Activated CD4-positive, alpha-beta T cell treated with anti-CD3 and anti-CD28 coated beads, Interleukin-2, amount 10 ng/mL, durations not matched to agents 7 days and 5 days (primary cell): ENCODE data around the gene KLK1. TPM values are rescaled to one million over a fixed set of nuclear protein-coding genes. Genes with fewer than 3 reads are reported as not detected.
A peak's percentile ranks its signal among the peaks of the same experiment; 100 is the strongest.

Experiments
- CTCF ChIA-PET: fragments of 350-600 bp; sonication (Branson Sonifier 250); formaldehyde crosslinking; loops from one replicate; lab custom pipeline; 2021; ENCODE audit warnings: antibody characterized with exemption; lab: Charles Lee
- POLR2A ChIA-PET: fragments of 350-600 bp; sonication (Branson Sonifier 250); formaldehyde crosslinking; loops from one replicate; lab custom pipeline; 2021; ENCODE audit warnings: antibody characterized with exemption; lab: Charles Lee
- DNase-seq: peaks from one replicate; pipeline ENCODE4 v3.0.0-alpha.2; 2020
- H3K27ac Mint-ChIP-seq: one replicate; pipeline ENCODE4 v1.8.0; 2021; ENCODE audit warnings: mild to moderate bottlenecking, moderate library complexity, mixed read lengths
- H3K27me3 Mint-ChIP-seq: one replicate; pipeline ENCODE4 v1.8.0; 2021; ENCODE audit warnings: mixed read lengths
- H3K36me3 Mint-ChIP-seq: one replicate; pipeline ENCODE4 v1.8.0; 2021; ENCODE audit warnings: low read depth, mixed read lengths
- H3K4me1 Mint-ChIP-seq: one replicate; pipeline ENCODE4 v1.8.0; 2021; ENCODE audit warnings: mixed read lengths
- H3K4me3 Mint-ChIP-seq: one replicate; pipeline ENCODE4 v1.8.0; 2021; ENCODE audit warnings: mild to moderate bottlenecking, moderate library complexity, mixed read lengths
- H3K9me3 Mint-ChIP-seq: one replicate; pipeline ENCODE4 v1.8.0; 2021; ENCODE audit warnings: mixed read lengths
- total RNA-seq, 2 experiments: library from RNA; stranded (reverse); gene quantifications; one replicate each; pipeline ENCODE4 v1.2.3, GENCODE V29; 2021

KLK1 gene
- total RNA-seq, 2 experiments from 2014 or later, result 0.75 to 1.1 TPM

GRCh38 chr19:50799547-50799851 lies 24.1 kb downstream of the KLK1 start:
- no peak overlapping the region for H3K4me3 Mint-ChIP-seq
- peaks cover 31% of the 10 kb centered on the region for H3K36me3 Mint-ChIP-seq
- ChIA-PET POLR2A (no interaction called here), CTCF (no interaction called here)
- peaks cover 32% of the 10 kb centered on the region for H3K4me1 Mint-ChIP-seq
- no peak overlapping the region for H3K27ac Mint-ChIP-seq
- no peaks in the 10 kb centered on the region for H3K27me3 Mint-ChIP-seq
- no peak for DNase-seq
- H3K9me3 Mint-ChIP-seq, result no peaks in the 10 kb centered on the region

- CTCF ChIA-PET, result no interaction called here
- no peaks in the 10 kb centered on the region for H3K9me3 Mint-ChIP-seq
- no peak overlapping the region for H3K4me3 Mint-ChIP-seq
- H3K36me3 Mint-ChIP-seq, result peaks cover 29% of the 10 kb centered on the region
- no peaks in the 10 kb centered on the region for H3K27me3 Mint-ChIP-seq
- peaks cover 30% of the 10 kb centered on the region for H3K4me1 Mint-ChIP-seq
- POLR2A ChIA-PET, result no interaction called here
- DNase-seq, result no peak
- no peak overlapping the region for H3K27ac Mint-ChIP-seq
Observed at GRCh38 chr19:50798659-50799546, 24.7 kb downstream of the KLK1 start.

GRCh38 chr19:50797781-50798658 lies 25.6 kb downstream of the KLK1 start:
- Mint-ChIP-seq H3K9me3 (no peaks in the 10 kb centered on the region), H3K36me3 (peaks cover 23% of the 10 kb centered on the region), H3K27ac (no peak overlapping the region), H3K4me3 (no peak overlapping the region), H3K27me3 (no peaks in the 10 kb centered on the region), H3K4me1 (peaks cover 23% of the 10 kb centered on the region)
- POLR2A ChIA-PET, result no interaction called here
- CTCF ChIA-PET, result no interaction called here
- DNase-seq, result no peak

DNA sequence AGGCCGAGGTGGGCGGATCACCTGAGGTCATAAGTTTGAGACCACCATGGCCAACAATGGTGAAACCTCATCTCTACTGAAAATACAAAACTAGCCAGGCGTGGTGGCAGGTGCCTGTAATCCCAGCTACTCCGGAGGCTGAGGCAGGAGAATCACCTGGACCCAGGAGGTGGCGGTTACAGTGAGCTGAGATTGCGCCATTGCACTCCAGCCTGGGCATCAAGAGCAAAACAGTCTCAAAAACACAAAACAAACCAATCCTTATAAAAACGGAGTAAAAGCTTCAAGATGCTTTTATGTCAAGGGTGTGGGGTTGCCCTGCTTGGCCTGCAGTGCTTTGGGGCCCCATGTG lies 26.2 kb downstream of the KLK1 start:
- H3K4me3 Mint-ChIP-seq, result no peak overlapping the region

GRCh38 chr19:50796634-50797428 lies 26.8 kb downstream of the KLK1 start:
- no peak for DNase-seq
- Mint-ChIP-seq H3K9me3 (no peaks in the 10 kb centered on the region), H3K4me1 (peaks cover 11% of the 10 kb centered on the region), H3K27ac (no peak overlapping the region), H3K36me3 (peaks cover 14% of the 10 kb centered on the region), H3K27me3 (no peaks in the 10 kb centered on the region), H3K4me3 (no peak overlapping the region)
- CTCF ChIA-PET, result no interaction called here
- POLR2A ChIA-PET, result no interaction called here

More for the DNA sequence above, 26.2 kb downstream of the KLK1 start:
- Mint-ChIP-seq H3K36me3 (peaks cover 18% of the 10 kb centered on the region), H3K4me1 (peaks cover 17% of the 10 kb centered on the region), H3K27me3 (no peaks in the 10 kb centered on the region), H3K27ac (no peak overlapping the region), H3K9me3 (no peaks in the 10 kb centered on the region)
- ChIA-PET CTCF (no interaction called here), POLR2A (no interaction called here)
- DNase-seq, result no peak

- POLR2A ChIA-PET, result no interaction called here
Observed at GRCh38 chr19:50796128-50796633, 27.4 kb downstream of the KLK1 start.

DNA sequence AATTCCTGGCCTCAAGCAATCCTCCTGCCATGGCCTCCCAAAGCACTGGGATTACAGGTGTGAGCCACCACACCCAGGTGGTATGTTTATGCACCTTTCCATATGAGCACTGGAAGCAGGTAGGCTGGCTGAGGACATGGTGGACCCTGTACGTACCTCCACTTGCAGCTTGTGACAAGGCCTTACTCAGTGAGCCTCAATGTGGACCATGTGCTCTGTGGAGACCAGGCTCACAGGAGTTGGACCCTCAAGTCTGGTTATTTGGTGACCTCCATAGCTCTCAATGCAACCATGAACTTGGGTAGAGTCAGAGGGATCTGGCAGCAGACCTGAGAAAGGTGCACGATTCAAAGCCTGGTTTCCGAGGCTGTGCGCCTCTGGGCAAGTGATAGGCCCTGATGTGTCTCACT lies 27.9 kb downstream of the KLK1 start:
- ChIA-PET POLR2A (no interaction called here), CTCF (interaction anchor here (1.4 to 1.7 kb wide), 2 partner anchors 9 to 12 kb away, joined by 3 to 8 read pairs; no protein-coding TSS in a partner anchor)
- H3K27ac Mint-ChIP-seq, result no peak overlapping the region
- peaks cover 6% of the 10 kb centered on the region for H3K4me1 Mint-ChIP-seq
- H3K4me3 Mint-ChIP-seq, result no peak overlapping the region
- H3K27me3 Mint-ChIP-seq, result no peaks in the 10 kb centered on the region
- peaks cover 8% of the 10 kb centered on the region for H3K36me3 Mint-ChIP-seq
- no peaks in the 10 kb centered on the region for H3K9me3 Mint-ChIP-seq
- no peak for DNase-seq

More at GRCh38 chr19:50796128-50796633, 27.4 kb downstream of the KLK1 start:
- peaks cover 13% of the 10 kb centered on the region for H3K36me3 Mint-ChIP-seq
- no peak overlapping the region for H3K27ac Mint-ChIP-seq
- H3K4me1 Mint-ChIP-seq, result peaks cover 10% of the 10 kb centered on the region
- no peaks in the 10 kb centered on the region for H3K9me3 Mint-ChIP-seq
- no peak for DNase-seq
- no peak overlapping the region for H3K4me3 Mint-ChIP-seq
- H3K27me3 Mint-ChIP-seq, result no peaks in the 10 kb centered on the region
- CTCF ChIA-PET, result interaction anchor here (1.7 kb wide), 1 partner anchor 8 kb away, joined by 8 read pairs; no protein-coding TSS in a partner anchor

GRCh38 chr19:50794876-50795663 lies 28.5 kb downstream of the KLK1 start:
- DNase-seq, result no peak
- Mint-ChIP-seq H3K9me3 (no peaks in the 10 kb centered on the region), H3K4me1 (peaks cover 4% of the 10 kb centered on the region), H3K4me3 (no peak overlapping the region), H3K36me3 (peaks cover 6% of the 10 kb centered on the region), H3K27me3 (no peaks in the 10 kb centered on the region), H3K27ac (no peak overlapping the region)
- ChIA-PET POLR2A (no interaction called here), CTCF (interaction anchor here (1.4 to 1.7 kb wide), 2 partner anchors 9 to 11 kb away, joined by 3 to 8 read pairs; no protein-coding TSS in a partner anchor)

DNA sequence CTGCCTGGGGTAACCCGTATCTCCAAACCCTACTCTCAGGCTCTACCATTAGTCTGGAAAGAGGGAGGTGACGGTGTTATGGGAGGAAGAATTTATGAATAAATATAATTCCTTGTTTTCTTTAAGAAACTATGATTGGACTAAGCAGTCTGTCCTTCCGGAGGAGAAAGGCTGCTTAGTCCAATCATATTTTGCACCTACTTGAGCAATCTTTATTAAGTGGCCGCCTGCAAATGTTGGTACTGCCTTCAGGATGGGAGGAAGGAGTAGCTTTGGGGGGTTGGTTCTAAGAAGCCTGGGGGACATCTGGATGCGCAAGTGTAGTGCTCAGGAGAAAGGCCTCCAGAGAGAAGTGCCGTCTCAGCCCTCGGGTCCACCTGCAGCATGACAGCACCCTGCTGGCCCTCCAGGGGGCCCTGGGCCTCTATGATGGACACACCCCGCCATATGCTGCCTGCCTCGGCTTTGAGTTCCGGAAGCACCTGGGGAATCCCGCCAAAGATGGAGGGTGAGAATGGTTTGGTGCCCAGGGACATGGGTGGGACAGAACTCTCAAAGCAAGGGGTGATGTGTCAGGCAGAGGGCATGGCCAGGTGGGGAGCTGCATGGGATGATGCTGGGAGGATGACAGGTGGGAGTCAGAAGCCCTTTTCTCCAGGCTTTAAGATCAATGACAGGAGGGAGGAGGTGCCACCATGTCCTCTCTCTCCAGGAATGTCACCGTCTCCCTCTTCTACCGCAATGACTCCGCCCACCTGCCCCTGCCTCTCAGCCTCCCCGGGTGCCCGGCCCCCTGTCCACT lies 29.3 kb downstream of the KLK1 start:
- Mint-ChIP-seq H3K4me1 (peaks cover 2% of the 10 kb centered on the region), H3K36me3 (peaks cover 5% of the 10 kb centered on the region), H3K4me3 (no peak overlapping the region), H3K9me3 (no peaks in the 10 kb centered on the region), H3K27ac (peak overlapping the region; percentile 42), H3K27me3 (no peaks in the 10 kb centered on the region)
- no peak for DNase-seq
- CTCF ChIA-PET, result interaction anchor here (1.4 to 1.8 kb wide), 3 partner anchors 10 to 13 kb away, joined by 3 to 8 read pairs (median 5); no protein-coding TSS in a partner anchor
- POLR2A ChIA-PET, result no interaction called here

DNA sequence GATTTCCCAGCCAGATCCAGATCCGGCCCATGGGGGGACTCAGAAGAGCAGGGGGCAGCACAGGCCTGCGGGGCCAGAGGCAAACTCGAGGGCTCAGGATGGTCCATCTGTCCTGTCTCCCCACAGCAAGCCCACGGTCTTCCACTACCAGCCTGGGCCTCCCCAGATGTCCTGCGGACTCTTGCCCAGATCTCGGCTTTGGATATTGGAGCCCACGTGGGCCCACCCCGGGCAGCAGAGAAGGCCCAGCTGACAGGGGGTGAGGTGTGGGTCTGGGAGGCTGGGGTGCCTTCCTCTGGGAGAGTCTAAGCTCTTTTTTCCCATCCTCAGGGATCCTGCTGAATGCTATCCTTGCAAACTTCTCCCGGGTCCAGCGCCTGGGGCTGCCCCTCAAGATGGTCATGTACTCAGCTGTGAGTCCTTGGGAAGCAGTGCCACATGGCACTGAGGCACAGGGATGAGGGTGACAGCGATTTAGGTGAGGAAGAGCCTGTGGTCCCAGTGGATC lies 30.0 kb downstream of the KLK1 start:
- no peak for DNase-seq
- Mint-ChIP-seq H3K36me3 (peaks cover 5% of the 10 kb centered on the region), H3K27ac (no peak overlapping the region), H3K4me3 (no peak overlapping the region), H3K27me3 (no peaks in the 10 kb centered on the region), H3K4me1 (peaks cover 2% of the 10 kb centered on the region), H3K9me3 (no peaks in the 10 kb centered on the region)
- ChIA-PET POLR2A (no interaction called here), CTCF (interaction anchor here (1.8 kb wide), 1 partner anchor 12 kb away, joined by 5 read pairs; no protein-coding TSS in a partner anchor)
